ENCODE data around the gene KIF13A. TPM values are rescaled to one million over a fixed set of nuclear protein-coding genes. Genes with fewer than 3 reads are reported as not detected.

KIF13A gene
- total RNA-seq, 1 experiment from 2014 or later: 52.2 TPM

- no peaks in the 10 kb centered on the region for H3K79me2 ChIP-seq (ENCODE audit: low read depth)
- no TSS peak for BruUV-seq (replicated peaks)
- H3K9me3 ChIP-seq (ENCODE audit: insufficient read depth, low read depth): no peaks in the 10 kb centered on the region
- H3K9me2 ChIP-seq (ENCODE audit: insufficient read depth): no peaks in the 10 kb centered on the region
- no peaks in the 10 kb centered on the region for H3F3A ChIP-seq (ENCODE audit: insufficient read depth, low read depth)
- peaks cover 4% of the 10 kb centered on the region; the same call in 1 of the 2 replicates for H3K36me3 ChIP-seq (ENCODE audit: low read depth)
- no peak overlapping the region for H3K4me3 ChIP-seq
- intact Hi-C loops (cut with micrococcal nuclease; ENCODE audit: unreplicated experiment): loop anchor here (10.0 kb wide), 1 partner anchor 75 kb away; no protein-coding TSS in a partner anchor
- no peak overlapping the region for H3K27ac ChIP-seq
- CTCF ChIA-PET: no interaction called here
- no peaks in the 10 kb centered on the region for H3K4me1 ChIP-seq (replicated peaks; ENCODE audit: insufficient read depth)
- no peak overlapping the region for H2AFZ ChIP-seq
- H3K27me3 ChIP-seq (ENCODE audit: insufficient read depth, low read depth): no peaks in the 10 kb centered on the region
- no peak for DNase-seq
- POLR2A ChIA-PET (ENCODE audit: unreplicated experiment): no interaction called here
- TF ChIP-seq EZH2 (IDR thresholded peaks at IDR 0.05; ENCODE audit: low read depth): no peak
- no peak for TF ChIP-seq CTCF (conservative IDR thresholded peaks at IDR 0.05)
- H3K4me2 ChIP-seq: no peak overlapping the region
- H4K20me1 ChIP-seq (ENCODE audit: insufficient read depth): no peaks in the 10 kb centered on the region
Measured at GRCh38 chr6:17829905-17830304, 157.5 kb downstream of the KIF13A start.

- BruUV-seq (replicated peaks): no TSS peak
- no peak for TF ChIP-seq EZH2 (IDR thresholded peaks at IDR 0.05; ENCODE audit: low read depth)
- TF ChIP-seq CTCF (conservative IDR thresholded peaks at IDR 0.05): no peak
- H3K36me3 ChIP-seq (ENCODE audit: low read depth): peaks cover 4% of the 10 kb centered on the region; the same call in 1 of the 2 replicates
- H3K9me3 ChIP-seq (ENCODE audit: insufficient read depth, low read depth): no peaks in the 10 kb centered on the region
- H3K79me2 ChIP-seq (ENCODE audit: low read depth): no peaks in the 10 kb centered on the region
- no peak for DNase-seq
- CTCF ChIA-PET: interaction anchor here (0.5 kb wide), 1 partner anchor 13 kb away, joined by 6 read pairs; no protein-coding TSS in a partner anchor
- H3K27me3 ChIP-seq (ENCODE audit: insufficient read depth, low read depth): no peaks in the 10 kb centered on the region
- H3K27ac ChIP-seq: no peak overlapping the region
- no peak overlapping the region for H2AFZ ChIP-seq
- no peaks in the 10 kb centered on the region for H3K9me2 ChIP-seq (ENCODE audit: insufficient read depth)
- no peaks in the 10 kb centered on the region for H4K20me1 ChIP-seq (ENCODE audit: insufficient read depth)
- H3K4me3 ChIP-seq: no peak overlapping the region
- POLR2A ChIA-PET (ENCODE audit: unreplicated experiment): no interaction called here
- H3K4me2 ChIP-seq: no peak overlapping the region
- H3F3A ChIP-seq (ENCODE audit: insufficient read depth, low read depth): no peaks in the 10 kb centered on the region
- intact Hi-C loops (cut with micrococcal nuclease; ENCODE audit: unreplicated experiment): loop anchor here (10.0 kb wide), 1 partner anchor 77 kb away; no protein-coding TSS in a partner anchor
- no peaks in the 10 kb centered on the region for H3K4me1 ChIP-seq (replicated peaks; ENCODE audit: insufficient read depth)
Measured at GRCh38 chr6:17828149-17828548, 159.3 kb downstream of the KIF13A start.

- DNase-seq: no peak
- H3K27ac ChIP-seq: no peak overlapping the region
- H3K4me3 ChIP-seq: no peak overlapping the region
- no peak overlapping the region for H3K4me2 ChIP-seq
- CTCF ChIA-PET: no interaction called here
- no peaks in the 10 kb centered on the region for H3K9me2 ChIP-seq (ENCODE audit: insufficient read depth)
- TF ChIP-seq EZH2 (IDR thresholded peaks at IDR 0.05; ENCODE audit: low read depth) (no peak), CTCF (conservative IDR thresholded peaks at IDR 0.05) (no peak)
- H3F3A ChIP-seq (ENCODE audit: insufficient read depth, low read depth): no peaks in the 10 kb centered on the region
- POLR2A ChIA-PET (ENCODE audit: unreplicated experiment): no interaction called here
- no peaks in the 10 kb centered on the region for H3K4me1 ChIP-seq (replicated peaks; ENCODE audit: insufficient read depth)
- no peaks in the 10 kb centered on the region for H3K9me3 ChIP-seq (ENCODE audit: insufficient read depth, low read depth)
- intact Hi-C loops (cut with micrococcal nuclease; ENCODE audit: unreplicated experiment): loop anchor here (10.0 kb wide), 1 partner anchor 78 kb away; no protein-coding TSS in a partner anchor
- no TSS peak for BruUV-seq (replicated peaks)
- no peaks in the 10 kb centered on the region for H3K27me3 ChIP-seq (ENCODE audit: insufficient read depth, low read depth)
- no peaks in the 10 kb centered on the region for H4K20me1 ChIP-seq (ENCODE audit: insufficient read depth)
- no peaks in the 10 kb centered on the region for H3K79me2 ChIP-seq (ENCODE audit: low read depth)
- peaks cover 4% of the 10 kb centered on the region; the same call in 1 of the 2 replicates for H3K36me3 ChIP-seq (ENCODE audit: low read depth)
- no peak overlapping the region for H2AFZ ChIP-seq
Measured at GRCh38 chr6:17826301-17826700, 161.1 kb downstream of the KIF13A start.
